Caki2 (cell line): ENCODE data around the gene ABCD1. TPM values are rescaled to one million over a fixed set of nuclear protein-coding genes. Genes with fewer than 3 reads are reported as not detected.
A peak's percentile ranks its signal among the peaks of the same experiment; 100 is the strongest.
"Not testable (repeated sequence)": the region's sequence is repeated elsewhere in the genome, so short reads cannot be mapped to it uniquely, and the experiment has no call there.

Experiments
- DNase-seq: peaks from one replicate; pipeline ENCODE4 v3.0.0-alpha.2; 2015; ENCODE audit warnings: low read depth
- in situ Hi-C: cut with HindIII; loops from 2 replicates; pipeline ENCODE4 v1.10.0; 2016; ENCODE audit warnings: low sequenced_read_pairs, low pct_unique_long_range_greater_than_20kb, mixed read lengths
- total RNA-seq: library from RNA; depleted of rRNA; stranded (reverse); fragments of >200 nt; shearing (Covaris generic); gene quantifications from 2 replicates; pipeline ENCODE4 v1.2.3, GENCODE V29; 2014; ENCODE audit warnings: low replicate concordance

ABCD1 gene
- total RNA-seq, 1 experiment from 2014 or later: 19.3 TPM

- in situ Hi-C loops: no loop called here
- DNase-seq: no peak
Observed at GRCh38 chrX:153692611-153693156, 32.0 kb upstream of the ABCD1 start.

DNA sequence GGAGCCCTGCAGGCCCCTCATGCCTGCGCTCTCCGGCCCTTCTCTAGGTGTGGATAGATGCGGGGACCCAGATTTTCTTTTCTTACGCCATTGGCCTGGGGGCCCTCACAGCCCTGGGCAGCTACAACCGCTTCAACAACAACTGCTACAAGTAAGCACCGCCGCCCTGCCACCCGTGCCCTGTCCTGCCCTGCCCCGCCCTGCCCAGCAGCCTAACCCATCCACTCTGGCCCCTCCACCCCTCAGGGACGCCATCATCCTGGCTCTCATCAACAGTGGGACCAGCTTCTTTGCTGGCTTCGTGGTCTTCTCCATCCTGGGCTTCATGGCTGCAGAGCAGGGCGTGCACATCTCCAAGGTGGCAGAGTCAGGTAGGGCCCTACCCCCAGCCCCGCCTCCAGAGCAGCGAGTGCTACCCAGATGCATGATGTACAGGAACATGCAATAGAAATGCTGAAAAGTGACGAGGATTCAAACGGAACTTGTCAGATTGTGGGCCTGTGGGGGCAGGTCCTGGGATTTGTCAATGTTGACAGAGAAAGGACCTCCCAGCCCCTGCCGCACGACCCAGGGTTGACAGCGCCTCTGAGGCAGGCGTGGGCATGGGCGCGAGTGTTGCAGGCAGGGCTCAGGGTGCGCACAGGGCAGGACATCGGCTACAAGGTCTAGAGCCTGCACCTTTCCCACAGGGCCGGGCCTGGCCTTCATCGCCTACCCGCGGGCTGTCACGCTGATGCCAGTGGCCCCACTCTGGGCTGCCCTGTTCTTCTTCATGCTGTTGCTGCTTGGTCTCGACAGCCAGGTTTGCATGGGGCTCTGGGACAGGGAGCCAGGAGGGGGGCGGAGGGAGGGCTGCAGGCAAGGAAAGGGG, 31.2 kb upstream of the ABCD1 start:
- in situ Hi-C loops: no loop called here
- no peak for DNase-seq

GRCh38 chrX:153694256-153694655, 30.4 kb upstream of the ABCD1 start:
- in situ Hi-C loops, DNase-seq: not testable (repeated sequence)

- no peak for DNase-seq
- in situ Hi-C loops: no loop called here
Observed at GRCh38 chrX:153694687-153695270, 29.9 kb upstream of the ABCD1 start.

DNA sequence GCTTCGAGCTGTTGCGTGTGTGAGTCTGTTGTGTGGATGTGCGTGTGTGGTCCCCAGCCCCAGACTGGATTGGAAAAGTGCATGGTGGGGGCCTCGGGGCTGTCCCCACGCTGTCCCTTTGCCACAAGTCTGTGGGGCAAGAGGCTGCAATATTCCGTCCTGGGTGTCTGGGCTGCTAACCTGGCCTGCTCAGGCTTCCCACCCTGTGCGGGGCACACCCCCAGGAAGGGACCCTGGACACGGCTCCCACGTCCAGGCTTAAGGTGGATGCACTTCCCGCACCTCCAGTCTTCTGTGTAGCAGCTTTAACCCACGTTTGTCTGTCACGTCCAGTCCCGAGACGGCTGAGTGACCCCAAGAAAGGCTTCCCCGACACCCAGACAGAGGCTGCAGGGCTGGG, 28.6 kb upstream of the ABCD1 start:
- DNase-seq: no peak
- in situ Hi-C loops: no loop called here

- DNase-seq, in situ Hi-C loops: not testable (repeated sequence)
Observed at GRCh38 chrX:153696538-153696937, 28.1 kb upstream of the ABCD1 start.

- in situ Hi-C loops: not testable (repeated sequence)
Observed at GRCh38 chrX:153696986-153697722, 27.5 kb upstream of the ABCD1 start.

GRCh38 chrX:153697924-153698865, 26.5 kb upstream of the ABCD1 start:
- no peak for DNase-seq
- in situ Hi-C loops: no loop called here

More at GRCh38 chrX:153696986-153697722, 27.5 kb upstream of the ABCD1 start:
- DNase-seq: not testable (repeated sequence)

DNA sequence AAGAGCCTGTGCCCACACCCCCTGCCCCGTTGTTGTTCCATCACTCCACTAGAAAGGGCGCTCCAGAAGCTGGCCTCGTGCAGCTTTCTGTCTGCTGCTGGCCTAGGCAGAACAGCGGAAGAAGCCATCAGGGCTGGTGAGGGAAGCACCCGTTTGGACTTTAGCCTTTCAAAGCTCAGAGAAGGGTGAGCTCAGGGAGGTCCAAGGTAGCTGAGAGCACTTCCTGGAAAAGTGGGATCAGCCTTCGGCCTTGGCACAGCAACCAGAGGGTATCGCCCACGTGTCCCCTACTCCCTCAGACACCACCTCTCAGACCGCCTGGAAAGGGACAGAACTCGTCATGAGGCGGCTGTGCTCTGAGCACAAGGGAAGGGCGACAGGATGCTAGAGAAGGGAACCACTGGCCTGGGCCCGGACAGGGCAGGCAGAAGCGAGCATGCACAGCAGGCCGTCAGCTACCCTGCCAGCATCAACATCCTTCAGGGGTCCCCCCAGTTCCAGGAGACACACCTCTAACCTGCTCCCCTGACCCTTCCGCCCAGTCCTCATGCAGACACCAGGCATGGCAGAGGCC, 25.4 kb upstream of the ABCD1 start:
- DNase-seq, in situ Hi-C loops: not testable (repeated sequence)

GRCh38 chrX:153699784-153700371, 24.8 kb upstream of the ABCD1 start:
- DNase-seq, in situ Hi-C loops: not testable (repeated sequence)

- in situ Hi-C loops: no loop called here
- no peak for DNase-seq
Observed at GRCh38 chrX:153700376-153700945, 24.2 kb upstream of the ABCD1 start.

DNA sequence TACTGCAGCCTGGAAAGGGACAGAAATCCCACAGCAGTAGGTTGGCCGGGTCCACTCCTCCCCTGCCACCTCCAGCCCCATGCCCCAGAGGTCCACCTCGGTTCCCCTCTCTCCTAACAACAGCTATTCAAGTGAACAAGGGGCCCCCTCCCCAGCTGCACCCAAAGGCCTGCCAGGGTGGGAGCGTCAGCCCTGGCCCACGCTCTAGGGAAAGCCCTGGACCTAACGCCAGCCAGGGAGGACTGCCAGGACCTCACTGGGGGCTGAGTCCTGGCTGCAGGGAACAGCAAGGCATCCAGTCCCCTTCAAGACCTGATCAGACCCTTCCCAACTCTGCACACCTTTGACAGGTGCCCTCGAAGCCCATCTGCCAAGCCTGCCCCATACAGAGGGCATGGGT, 23.7 kb upstream of the ABCD1 start:
- DNase-seq: no peak
- in situ Hi-C loops: no loop called here

- in situ Hi-C loops: no loop called here
- no peak for DNase-seq
Observed at GRCh38 chrX:153701706-153702105, 22.9 kb upstream of the ABCD1 start.

DNA sequence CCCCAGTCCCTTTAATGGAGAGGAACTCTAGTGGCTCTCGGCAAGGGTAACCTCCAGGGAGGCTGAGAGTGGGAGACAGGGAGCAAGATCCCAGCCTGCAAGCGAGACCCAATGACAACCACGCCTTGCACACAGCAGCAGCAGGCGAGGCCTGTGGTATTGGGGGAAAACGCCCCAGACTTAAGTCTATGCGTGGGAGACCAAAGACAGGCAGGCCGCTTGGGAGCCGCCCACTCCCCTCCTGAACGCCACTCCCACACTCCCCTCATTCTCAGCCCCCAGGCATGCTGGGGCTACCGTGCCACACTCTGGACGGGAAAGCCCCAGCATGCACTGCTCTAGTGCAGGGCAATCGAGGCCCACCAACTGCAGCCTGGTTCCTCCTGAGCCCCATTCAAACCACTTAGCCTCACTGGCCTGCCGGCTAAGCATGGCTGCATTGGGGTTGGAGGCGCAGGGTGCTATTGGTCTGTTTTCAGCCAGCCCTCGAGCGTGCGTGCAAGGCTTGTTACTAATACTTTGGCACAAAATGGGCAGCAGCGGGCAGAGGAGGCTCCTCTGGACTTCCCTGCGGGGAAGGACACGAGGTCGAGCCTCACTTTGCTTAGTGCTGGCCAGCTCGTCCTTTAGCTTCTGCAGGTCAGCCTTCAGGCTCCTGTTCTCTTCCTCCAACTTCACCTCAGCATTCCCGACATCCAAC, 22.2 kb upstream of the ABCD1 start:
- in situ Hi-C loops: no loop called here
- no peak for DNase-seq

- peak; percentile 45 for DNase-seq
- in situ Hi-C loops: no loop called here
Observed at GRCh38 chrX:153703036-153703370, 21.7 kb upstream of the ABCD1 start.

DNA sequence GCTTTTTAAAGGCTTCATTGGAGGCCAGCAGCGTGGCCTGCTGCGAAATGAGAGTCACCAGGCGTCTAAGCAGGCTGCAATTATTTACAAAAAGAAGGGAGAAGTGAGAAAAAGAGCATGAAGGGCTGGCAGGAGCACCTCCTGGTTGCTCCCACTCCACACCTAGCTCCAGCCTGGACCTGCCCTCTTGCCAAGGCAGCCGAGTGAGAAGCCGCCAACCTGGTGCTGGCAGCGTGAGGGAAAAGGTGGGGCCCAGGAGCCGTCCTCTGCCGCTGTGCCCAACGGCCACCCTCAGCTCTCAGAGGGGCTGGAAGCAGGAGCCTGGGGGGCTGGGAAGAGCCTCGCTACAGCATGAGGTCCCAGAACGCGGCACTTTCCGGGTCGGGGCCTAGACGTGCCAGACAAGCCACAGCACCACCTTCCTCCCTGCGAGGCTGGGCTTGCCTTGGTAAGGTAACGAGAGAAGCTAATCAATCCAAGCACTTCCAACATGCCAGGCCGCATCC, 20.6 kb upstream of the ABCD1 start:
- no peak for DNase-seq
- in situ Hi-C loops: no loop called here
